ENCODE measurements around the gene SLC39A11.

DNA sequence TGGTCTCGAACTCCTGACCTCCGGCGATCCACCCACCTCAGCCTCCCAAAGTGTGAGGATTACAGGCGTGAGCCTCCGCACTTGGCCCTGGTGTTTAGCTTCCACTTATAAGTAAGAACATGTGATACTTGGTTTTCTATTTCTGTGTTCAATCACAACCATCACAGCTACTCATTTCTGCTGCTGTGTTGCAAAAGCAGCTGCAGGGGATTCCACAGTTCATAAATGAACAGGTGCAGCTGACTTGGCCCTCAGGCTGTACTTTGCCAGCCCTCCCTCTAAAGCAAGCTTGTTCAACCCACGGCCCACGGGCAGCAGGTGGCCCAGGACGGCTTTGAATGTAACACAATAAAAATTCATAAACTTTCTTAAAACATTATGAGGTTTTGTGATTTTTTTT is 79.2 kb downstream of the SLC39A11 start:
- TF ChIP-seq CTCF (IDR thresholded peaks at IDR 0.05; ENCODE audit: low read depth, low read length) (no peak), EZH2phosphoT487 (IDR thresholded peaks at IDR 0.05; ENCODE audit: low read depth) (no peak)

Data from OCI-LY3 (cell line).